Measurements from ENCODE around the gene MBOAT1.

MBOAT1 gene

GRCh38 chr6:20238688-20239587 is 26.7 kb upstream of the MBOAT1 start:
- no peak for TF ChIP-seq ZNF274 (IDR thresholded peaks at IDR 0.05; ENCODE audit: low read depth, low read length)
- no peak overlapping the region for H3K4me3 ChIP-seq (ENCODE audit: low read length)

- no peak overlapping the region for H3K4me3 ChIP-seq (ENCODE audit: low read length)
- no peak for TF ChIP-seq ZNF274 (IDR thresholded peaks at IDR 0.05; ENCODE audit: low read depth, low read length)
Measured at GRCh38 chr6:20237677-20238460, 25.6 kb upstream of the MBOAT1 start.

GRCh38 chr6:20236909-20237600 is 24.8 kb upstream of the MBOAT1 start:
- no peak overlapping the region for H3K4me3 ChIP-seq (ENCODE audit: low read length)
- no peak for TF ChIP-seq ZNF274 (IDR thresholded peaks at IDR 0.05; ENCODE audit: low read depth, low read length)

GRCh38 chr6:20236344-20236743 is 24.1 kb upstream of the MBOAT1 start:
- H3K4me3 ChIP-seq (ENCODE audit: low read length), result no peak overlapping the region
- TF ChIP-seq ZNF274 (IDR thresholded peaks at IDR 0.05; ENCODE audit: low read depth, low read length), result no peak

- TF ChIP-seq ZNF274 (IDR thresholded peaks at IDR 0.05; ENCODE audit: low read depth, low read length), result no peak
- H3K4me3 ChIP-seq (ENCODE audit: low read length), result no peak overlapping the region
Measured at GRCh38 chr6:20235041-20235440, 22.8 kb upstream of the MBOAT1 start.

- no peak overlapping the region for H3K4me3 ChIP-seq (ENCODE audit: low read length)
- TF ChIP-seq ZNF274 (IDR thresholded peaks at IDR 0.05; ENCODE audit: low read depth, low read length), result no peak
Measured at GRCh38 chr6:20234136-20234535, 21.9 kb upstream of the MBOAT1 start.

- no peak for TF ChIP-seq ZNF274 (IDR thresholded peaks at IDR 0.05; ENCODE audit: low read depth, low read length)
- H3K4me3 ChIP-seq (ENCODE audit: low read length), result no peak overlapping the region
Measured at GRCh38 chr6:20233007-20233730, 20.9 kb upstream of the MBOAT1 start.

- no peak for TF ChIP-seq ZNF274 (IDR thresholded peaks at IDR 0.05; ENCODE audit: low read depth, low read length)
- no peak overlapping the region for H3K4me3 ChIP-seq (ENCODE audit: low read length)
Measured at GRCh38 chr6:20232188-20232587, 19.9 kb upstream of the MBOAT1 start.

- H3K4me3 ChIP-seq (ENCODE audit: low read length), result no peak overlapping the region
- TF ChIP-seq ZNF274 (IDR thresholded peaks at IDR 0.05; ENCODE audit: low read depth, low read length), result no peak
Measured at GRCh38 chr6:20230401-20231119, 18.3 kb upstream of the MBOAT1 start.

GRCh38 chr6:20229881-20230280 is 17.6 kb upstream of the MBOAT1 start:
- H3K4me3 ChIP-seq (ENCODE audit: low read length), result no peak overlapping the region
- no peak for TF ChIP-seq ZNF274 (IDR thresholded peaks at IDR 0.05; ENCODE audit: low read depth, low read length)

GRCh38 chr6:20227350-20227749 is 15.1 kb upstream of the MBOAT1 start:
- TF ChIP-seq ZNF274 (IDR thresholded peaks at IDR 0.05; ENCODE audit: low read depth, low read length), result no peak
- no peak overlapping the region for H3K4me3 ChIP-seq (ENCODE audit: low read length)

GRCh38 chr6:20223141-20223540 is 10.9 kb upstream of the MBOAT1 start:
- TF ChIP-seq ZNF274 (IDR thresholded peaks at IDR 0.05; ENCODE audit: low read depth, low read length), result no peak
- H3K4me3 ChIP-seq (ENCODE audit: low read length), result no peak overlapping the region

- no peak for TF ChIP-seq ZNF274 (IDR thresholded peaks at IDR 0.05; ENCODE audit: low read depth, low read length)
- no peak overlapping the region for H3K4me3 ChIP-seq (ENCODE audit: low read length)
Measured at GRCh38 chr6:20221421-20221820, 9.2 kb upstream of the MBOAT1 start.
